Measurements from ENCODE around the gene AREL1.
A peak's percentile ranks its signal among the peaks of the same experiment; 100 is the strongest.

The AREL1 gene

GRCh38 chr14:74620497-74620921 lies 92.4 kb downstream of the AREL1 start:
- Mint-ChIP-seq H3K4me3 (peak overlapping the region; percentile 72), H3K27me3 (no peaks in the 10 kb centered on the region), H3K36me3 (peaks cover 5% of the 10 kb centered on the region), H3K9me3 (ENCODE audit: low read depth) (no peaks in the 10 kb centered on the region), H3K4me1 (ENCODE audit: low read depth) (peaks cover 56% of the 10 kb centered on the region), H3K27ac (peak overlapping the region; percentile 46)

GRCh38 chr14:74619672-74620131 lies 93.2 kb downstream of the AREL1 start:
- H3K4me3 Mint-ChIP-seq = no peak overlapping the region
- H3K27me3 Mint-ChIP-seq = no peaks in the 10 kb centered on the region
- peaks cover 62% of the 10 kb centered on the region for H3K4me1 Mint-ChIP-seq (ENCODE audit: low read depth)
- H3K36me3 Mint-ChIP-seq = peaks cover 5% of the 10 kb centered on the region
- peak overlapping the region; percentile 35 for H3K27ac Mint-ChIP-seq
- no peaks in the 10 kb centered on the region for H3K9me3 Mint-ChIP-seq (ENCODE audit: low read depth)

- Mint-ChIP-seq H3K4me1 (ENCODE audit: low read depth) (peaks cover 71% of the 10 kb centered on the region), H3K27me3 (no peaks in the 10 kb centered on the region), H3K27ac (peak overlapping the region; percentile 89), H3K4me3 (peak overlapping the region; percentile 74), H3K36me3 (peaks cover 5% of the 10 kb centered on the region), H3K9me3 (ENCODE audit: low read depth) (no peaks in the 10 kb centered on the region)
Measured at GRCh38 chr14:74618078-74618952, 94.6 kb downstream of the AREL1 start.

- Mint-ChIP-seq H3K4me3 (no peak overlapping the region), H3K9me3 (ENCODE audit: low read depth) (no peaks in the 10 kb centered on the region), H3K27me3 (no peaks in the 10 kb centered on the region), H3K36me3 (peaks cover 5% of the 10 kb centered on the region), H3K4me1 (ENCODE audit: low read depth) (peaks cover 71% of the 10 kb centered on the region), H3K27ac (peak overlapping the region; percentile 89)
Measured at GRCh38 chr14:74616996-74617700, 95.7 kb downstream of the AREL1 start.

GRCh38 chr14:74616507-74616906 lies 96.4 kb downstream of the AREL1 start:
- H3K4me3 Mint-ChIP-seq = peak overlapping the region; percentile 35
- H3K36me3 Mint-ChIP-seq = peaks cover 5% of the 10 kb centered on the region
- no peak overlapping the region for H3K27ac Mint-ChIP-seq
- H3K9me3 Mint-ChIP-seq (ENCODE audit: low read depth) = no peaks in the 10 kb centered on the region
- H3K27me3 Mint-ChIP-seq = no peaks in the 10 kb centered on the region
- peaks cover 71% of the 10 kb centered on the region for H3K4me1 Mint-ChIP-seq (ENCODE audit: low read depth)

- no peaks in the 10 kb centered on the region for H3K27me3 Mint-ChIP-seq
- no peak overlapping the region for H3K4me3 Mint-ChIP-seq
- no peak overlapping the region for H3K27ac Mint-ChIP-seq
- H3K9me3 Mint-ChIP-seq (ENCODE audit: low read depth) = no peaks in the 10 kb centered on the region
- H3K4me1 Mint-ChIP-seq (ENCODE audit: low read depth) = peaks cover 65% of the 10 kb centered on the region
- peaks cover 5% of the 10 kb centered on the region for H3K36me3 Mint-ChIP-seq
Measured at GRCh38 chr14:74615735-74616134, 97.1 kb downstream of the AREL1 start.

- peak overlapping the region; percentile 8 for H3K4me3 Mint-ChIP-seq
- H3K9me3 Mint-ChIP-seq (ENCODE audit: low read depth) = no peaks in the 10 kb centered on the region
- H3K4me1 Mint-ChIP-seq (ENCODE audit: low read depth) = peaks cover 60% of the 10 kb centered on the region
- H3K36me3 Mint-ChIP-seq = no peaks in the 10 kb centered on the region
- no peak overlapping the region for H3K27ac Mint-ChIP-seq
- no peaks in the 10 kb centered on the region for H3K27me3 Mint-ChIP-seq
Measured at GRCh38 chr14:74614508-74615495, 98.1 kb downstream of the AREL1 start.

- Mint-ChIP-seq H3K36me3 (no peaks in the 10 kb centered on the region), H3K4me1 (ENCODE audit: low read depth) (peaks cover 56% of the 10 kb centered on the region), H3K9me3 (ENCODE audit: low read depth) (no peaks in the 10 kb centered on the region), H3K27ac (no peak overlapping the region), H3K27me3 (no peaks in the 10 kb centered on the region), H3K4me3 (peak overlapping the region; percentile 72)
Measured at GRCh38 chr14:74613211-74613914, 99.5 kb downstream of the AREL1 start.

- H3K4me1 Mint-ChIP-seq (ENCODE audit: low read depth) = peaks cover 47% of the 10 kb centered on the region
- no peaks in the 10 kb centered on the region for H3K27me3 Mint-ChIP-seq
- H3K4me3 Mint-ChIP-seq = peak overlapping the region; percentile 73
- no peak overlapping the region for H3K27ac Mint-ChIP-seq
- no peaks in the 10 kb centered on the region for H3K9me3 Mint-ChIP-seq (ENCODE audit: low read depth)
- H3K36me3 Mint-ChIP-seq = no peaks in the 10 kb centered on the region
Measured at GRCh38 chr14:74612350-74613021, 100.4 kb downstream of the AREL1 start.

GRCh38 chr14:74611650-74612349 lies 101.1 kb downstream of the AREL1 start, which contains the start of gene LTBP2:
TSS of gene LTBP2 (minus strand) at chr14:74612237. CDS start at chr14:74611944, 293 bp downstream.
- no peaks in the 10 kb centered on the region for H3K9me3 Mint-ChIP-seq (ENCODE audit: low read depth)
- H3K36me3 Mint-ChIP-seq = no peaks in the 10 kb centered on the region

More at GRCh38 chr14:74611650-74612349, 101.1 kb downstream of the AREL1 start, which contains the start of gene LTBP2:
- Mint-ChIP-seq H3K27me3 (no peaks in the 10 kb centered on the region), H3K4me1 (ENCODE audit: low read depth) (peaks cover 43% of the 10 kb centered on the region), H3K27ac (no peak within 1 kb of the TSS), H3K4me3 (peak within 1 kb of the TSS; percentile 73)

Measured in activated naive CD8-positive, alpha-beta T cell (primary cell).